IPS-18c (cell line): ENCODE data around the gene TGFBI.
"Not testable (repeated sequence)": the region's sequence is repeated elsewhere in the genome, so short reads cannot be mapped to it uniquely, and the experiment has no call there.

ENCODE experiments used
- H3K4me3 ChIP-seq: 2 replicates; pipeline ENCODE4 v1.7.0; 2013; ENCODE audit warnings: low read depth, mild to moderate bottlenecking, low read length, moderate library complexity; ENCODE audit not compliant: insufficient read depth
- H3K9me3 ChIP-seq: one replicate; pipeline ENCODE4 v1.6.1; 2013; ENCODE audit warnings: mild to moderate bottlenecking, low read length, moderate library complexity; ENCODE audit not compliant: control insufficient read depth, insufficient read depth

The TGFBI gene

GRCh38 chr5:136034492-136034891 is 5.7 kb downstream of the TGFBI start:
- Histone ChIP-seq H3K4me3 (no peak overlapping the region), H3K9me3 (no peaks in the 10 kb centered on the region)

- Histone ChIP-seq H3K4me3 (no peak overlapping the region), H3K9me3 (no peaks in the 10 kb centered on the region)
Measured at GRCh38 chr5:136034984-136035383, 6.2 kb downstream of the TGFBI start.

- Histone ChIP-seq H3K9me3 (no peaks in the 10 kb centered on the region), H3K4me3 (no peak overlapping the region)
Measured at GRCh38 chr5:136035837-136036236, 7.0 kb downstream of the TGFBI start.

GRCh38 chr5:136036293-136036911 is 7.6 kb downstream of the TGFBI start:
- Histone ChIP-seq H3K4me3 (no peak overlapping the region), H3K9me3 (no peaks in the 10 kb centered on the region)

- Histone ChIP-seq H3K4me3 (no peak overlapping the region), H3K9me3 (no peaks in the 10 kb centered on the region)
Measured at GRCh38 chr5:136037001-136037705, 8.4 kb downstream of the TGFBI start.

GRCh38 chr5:136038635-136039034 is 9.8 kb downstream of the TGFBI start:
- no peaks in the 10 kb centered on the region for H3K9me3 ChIP-seq
- H3K4me3 ChIP-seq: no peak overlapping the region

- no peak overlapping the region for H3K4me3 ChIP-seq
- no peaks in the 10 kb centered on the region for H3K9me3 ChIP-seq
Measured at GRCh38 chr5:136039202-136039601, 10.4 kb downstream of the TGFBI start.

- Histone ChIP-seq H3K9me3 (no peaks in the 10 kb centered on the region), H3K4me3 (no peak overlapping the region)
Measured at GRCh38 chr5:136040746-136041415, 12.1 kb downstream of the TGFBI start.

GRCh38 chr5:136042156-136042555 is 13.4 kb downstream of the TGFBI start:
- H3K9me3 ChIP-seq: no peaks in the 10 kb centered on the region
- H3K4me3 ChIP-seq: no peak overlapping the region

GRCh38 chr5:136042665-136043121 is 13.9 kb downstream of the TGFBI start:
- no peak overlapping the region for H3K4me3 ChIP-seq

GRCh38 chr5:136043551-136043950 is 14.8 kb downstream of the TGFBI start:
- Histone ChIP-seq H3K9me3 (no peaks in the 10 kb centered on the region), H3K4me3 (no peak overlapping the region)

More at GRCh38 chr5:136042665-136043121, 13.9 kb downstream of the TGFBI start:
- H3K9me3 ChIP-seq: no peaks in the 10 kb centered on the region

- Histone ChIP-seq H3K4me3 (no peak overlapping the region), H3K9me3 (no peaks in the 10 kb centered on the region)
Measured at GRCh38 chr5:136043968-136044610, 15.3 kb downstream of the TGFBI start.

- H3K9me3 ChIP-seq, H3K4me3 ChIP-seq: not testable (repeated sequence)
Measured at GRCh38 chr5:136045026-136045425, 16.2 kb downstream of the TGFBI start.

GRCh38 chr5:136046246-136046645 is 17.5 kb downstream of the TGFBI start:
- Histone ChIP-seq H3K9me3 (no peaks in the 10 kb centered on the region), H3K4me3 (no peak overlapping the region)

GRCh38 chr5:136047858-136048257 is 19.1 kb downstream of the TGFBI start:
- no peaks in the 10 kb centered on the region for H3K9me3 ChIP-seq
- no peak overlapping the region for H3K4me3 ChIP-seq

- Histone ChIP-seq H3K9me3 (no peaks in the 10 kb centered on the region), H3K4me3 (no peak overlapping the region)
Measured at GRCh38 chr5:136048966-136049365, 20.2 kb downstream of the TGFBI start.

- Histone ChIP-seq H3K4me3 (no peak overlapping the region), H3K9me3 (no peaks in the 10 kb centered on the region)
Measured at GRCh38 chr5:136051486-136052220, 22.9 kb downstream of the TGFBI start.
